OCI-M1 (cell line): ENCODE data around the gene CDA.

Source experiments
- DNase-seq: peaks from one replicate; lab custom pipeline; 2025; lab: John Stamatoyannopoulos, UW

CDA gene

DNA sequence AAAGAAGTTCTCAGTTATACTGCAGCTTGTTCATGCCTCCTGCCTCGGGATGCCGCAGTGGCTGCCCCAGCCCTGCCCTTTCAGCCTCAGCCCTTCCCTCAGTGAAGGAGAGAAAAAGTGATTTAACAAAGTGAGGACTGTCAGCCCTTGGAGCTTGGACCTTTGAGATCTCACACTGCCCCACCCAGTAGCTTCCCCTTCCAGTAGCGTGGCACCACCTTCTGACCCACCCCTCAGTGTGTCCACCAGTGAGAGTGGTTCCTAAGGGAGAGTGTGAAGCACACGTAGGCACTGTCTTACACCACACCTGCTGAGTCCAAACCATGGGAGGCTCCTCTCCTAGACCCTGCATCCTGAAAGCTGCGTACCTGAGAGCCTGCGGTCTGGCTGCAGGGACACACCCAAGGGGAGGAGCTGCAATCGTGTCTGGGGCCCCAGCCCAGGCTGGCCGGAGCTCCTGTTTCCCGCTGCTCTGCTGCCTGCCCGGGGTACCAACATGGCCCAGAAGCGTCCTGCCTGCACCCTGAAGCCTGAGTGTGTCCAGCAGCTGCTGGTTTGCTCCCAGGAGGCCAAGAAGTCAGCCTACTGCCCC lies at the start of gene CDA:
Gene CDA (plus strand): TSS at position 464 of the 592 bp plus-strand sequence. CDS start 33 bp downstream, at position 497.
- no peak for DNase-seq

DNA sequence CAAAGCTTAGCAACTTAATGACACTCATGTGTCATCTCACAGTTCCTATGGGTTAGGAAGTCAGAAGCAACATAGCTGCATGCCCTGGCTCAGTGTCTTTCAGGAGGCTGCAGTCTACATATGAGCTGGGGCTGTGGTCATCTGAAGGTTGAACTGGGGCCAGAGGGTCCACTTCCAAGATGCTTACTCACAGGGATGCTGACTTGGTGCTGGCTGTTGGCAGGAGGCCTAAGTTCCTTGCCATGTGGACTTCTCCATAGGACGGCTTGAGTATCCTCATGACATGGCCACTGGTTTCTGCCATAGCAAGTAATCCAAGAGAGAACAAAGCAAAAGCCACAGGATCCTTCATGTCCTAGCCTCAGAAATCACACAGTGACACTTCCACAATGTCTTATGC lies 48.6 kb upstream of the CDA start:
- DNase-seq, result no peak

DNA sequence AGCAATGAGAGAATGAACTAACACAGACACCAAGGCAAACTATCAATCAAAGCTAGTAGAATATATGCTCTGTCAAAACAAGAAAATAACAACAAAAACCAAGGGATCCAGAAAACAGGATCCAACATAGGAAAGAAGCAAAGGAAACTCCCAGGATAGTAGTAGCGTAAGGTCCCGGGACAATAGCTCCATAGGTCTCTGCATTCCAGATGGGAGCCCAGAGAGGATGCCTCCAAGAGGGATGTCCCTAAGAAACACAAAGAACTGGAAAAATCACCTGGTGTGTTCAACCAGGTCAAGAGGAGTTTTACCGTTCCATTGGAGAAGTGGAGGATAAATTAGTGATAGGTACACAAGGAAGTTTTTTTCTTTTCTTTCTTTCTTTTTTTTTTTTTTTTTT lies 42.3 kb upstream of the CDA start:
- no peak for DNase-seq

DNA sequence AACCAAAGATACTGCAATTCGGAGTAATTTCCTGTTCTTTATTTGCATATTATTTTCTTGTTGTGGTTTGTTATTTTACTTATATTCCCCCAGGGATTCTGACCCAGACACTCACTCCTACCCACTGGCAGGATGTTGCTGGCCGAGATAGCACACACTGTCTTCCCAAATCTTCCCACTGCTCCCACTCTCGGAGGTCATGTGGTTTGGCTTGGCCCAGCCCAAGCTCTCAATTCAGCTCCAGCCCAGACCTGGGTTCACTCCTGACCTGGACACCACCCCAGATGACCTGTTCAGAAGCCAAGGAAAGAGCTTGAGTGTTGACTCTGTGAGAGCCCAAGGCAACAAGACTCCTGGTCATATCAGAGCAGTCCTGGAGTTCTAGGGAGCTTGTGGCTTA lies 37.7 kb upstream of the CDA start:
- no peak for DNase-seq

DNA sequence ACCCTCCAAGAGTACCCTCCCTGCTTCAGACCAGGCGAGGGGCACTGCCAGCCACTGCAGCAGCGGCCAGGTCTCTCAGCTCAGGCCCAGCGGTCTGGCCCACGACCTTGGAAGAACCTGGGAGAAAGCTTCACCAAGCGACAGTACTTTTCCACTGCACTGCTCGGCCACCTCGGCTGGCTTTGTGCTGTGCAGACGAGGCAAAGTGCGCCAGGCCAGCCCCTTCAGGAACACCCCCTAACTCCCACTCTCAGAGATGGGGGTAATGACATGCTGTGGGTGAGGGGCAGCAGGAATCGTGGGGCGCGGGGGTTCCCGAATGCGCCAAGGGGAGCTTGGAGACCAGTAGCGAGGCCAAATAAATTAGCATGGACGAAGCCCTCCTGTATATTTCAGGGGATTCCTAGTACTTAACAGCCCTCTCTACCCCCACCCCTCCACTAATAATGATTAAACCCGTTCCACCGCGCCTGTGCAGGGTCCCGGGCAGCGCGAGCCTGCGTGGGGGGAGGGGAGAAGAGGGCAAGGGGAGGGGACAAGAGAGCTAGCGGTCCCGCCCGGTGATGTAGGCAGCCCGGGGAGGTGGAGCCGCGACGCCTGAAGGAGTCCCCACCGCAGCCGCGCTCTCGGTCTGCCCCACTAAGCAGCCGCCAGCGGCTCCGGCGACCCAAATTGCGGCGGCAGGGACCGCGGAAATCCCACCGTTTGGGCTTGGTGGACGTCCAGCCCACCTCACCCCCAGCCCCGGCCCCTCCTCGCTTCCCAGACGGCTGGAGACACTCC lies 36.8 kb upstream of the CDA start, which contains the start of gene FAM43B:
Gene FAM43B (plus strand): TSS at position 629 of the 783 bp plus-strand sequence. CDS start 401 bp downstream, outside the sequence.
- DNase-seq, result peak; percentile 19

GRCh38 chr1:20552728-20553445 lies 36.0 kb upstream of the CDA start:
- DNase-seq, result no peak

DNA sequence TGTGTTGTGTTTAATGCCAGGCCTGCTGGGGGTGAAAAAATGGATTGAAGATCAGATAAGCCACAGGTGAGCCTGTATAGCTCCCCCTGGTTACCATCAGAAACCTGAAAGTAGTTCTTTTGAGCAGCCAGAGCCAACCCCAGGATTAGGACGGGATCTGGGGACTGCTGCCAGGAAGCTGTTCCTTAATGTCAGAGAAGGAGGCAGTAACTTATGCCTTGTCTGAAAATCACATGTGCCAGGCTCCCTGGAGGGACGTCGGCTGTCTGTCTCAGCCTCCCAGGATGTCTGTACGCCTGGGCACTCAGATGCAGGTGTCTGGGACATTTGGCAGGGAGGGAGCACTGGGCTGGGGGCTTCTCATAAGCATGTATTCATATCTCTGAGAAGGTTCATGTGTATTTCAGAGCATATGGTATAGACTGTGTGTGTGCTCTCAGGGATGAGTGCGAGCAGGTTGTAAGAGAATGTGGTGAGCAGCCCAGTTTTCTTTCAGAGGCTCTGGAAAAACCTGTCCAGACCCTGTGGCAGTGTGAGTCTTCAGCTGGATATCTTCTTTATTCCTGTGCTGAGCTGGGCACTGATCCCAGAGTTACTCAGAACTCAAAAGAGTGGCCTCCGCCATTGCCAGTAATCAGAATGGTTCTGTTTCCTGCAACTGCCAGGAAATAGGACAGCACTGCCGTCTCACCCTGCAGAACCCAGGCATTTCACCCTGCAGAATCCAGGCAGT lies 33.7 kb upstream of the CDA start:
- DNase-seq, result no peak

GRCh38 chr1:20555758-20556120 lies 33.2 kb upstream of the CDA start:
- DNase-seq, result peak; percentile 3

- no peak for DNase-seq
Measured at GRCh38 chr1:20558191-20558590, 30.7 kb upstream of the CDA start.

DNA sequence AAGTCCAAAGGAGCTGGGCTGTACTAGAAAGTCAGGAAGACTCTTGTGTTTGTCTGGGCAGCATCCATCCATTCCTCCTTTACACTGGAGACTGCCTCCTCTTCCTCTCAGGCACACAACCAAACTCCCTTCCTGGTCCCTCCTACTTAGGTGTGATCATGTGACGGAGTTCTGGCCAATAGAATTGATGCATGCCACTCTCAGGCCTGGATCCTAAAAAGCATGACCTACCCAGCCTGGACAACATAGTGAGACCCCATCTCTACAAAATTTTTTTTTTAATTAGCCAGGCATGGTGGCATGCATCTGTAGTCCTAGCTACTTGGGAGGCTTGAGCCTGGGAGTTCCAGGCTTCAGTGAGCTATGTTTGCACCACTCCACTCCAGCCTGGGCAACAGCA lies 27.9 kb upstream of the CDA start:
- no peak for DNase-seq

GRCh38 chr1:20565234-20565633 lies 23.7 kb upstream of the CDA start:
- no peak for DNase-seq

- DNase-seq, result no peak
Measured at GRCh38 chr1:20569523-20570098, 19.3 kb upstream of the CDA start.

- no peak for DNase-seq
Measured at GRCh38 chr1:20571427-20571826, 17.5 kb upstream of the CDA start.

- no peak for DNase-seq
Measured at GRCh38 chr1:20573987-20574386, 14.9 kb upstream of the CDA start.

DNA sequence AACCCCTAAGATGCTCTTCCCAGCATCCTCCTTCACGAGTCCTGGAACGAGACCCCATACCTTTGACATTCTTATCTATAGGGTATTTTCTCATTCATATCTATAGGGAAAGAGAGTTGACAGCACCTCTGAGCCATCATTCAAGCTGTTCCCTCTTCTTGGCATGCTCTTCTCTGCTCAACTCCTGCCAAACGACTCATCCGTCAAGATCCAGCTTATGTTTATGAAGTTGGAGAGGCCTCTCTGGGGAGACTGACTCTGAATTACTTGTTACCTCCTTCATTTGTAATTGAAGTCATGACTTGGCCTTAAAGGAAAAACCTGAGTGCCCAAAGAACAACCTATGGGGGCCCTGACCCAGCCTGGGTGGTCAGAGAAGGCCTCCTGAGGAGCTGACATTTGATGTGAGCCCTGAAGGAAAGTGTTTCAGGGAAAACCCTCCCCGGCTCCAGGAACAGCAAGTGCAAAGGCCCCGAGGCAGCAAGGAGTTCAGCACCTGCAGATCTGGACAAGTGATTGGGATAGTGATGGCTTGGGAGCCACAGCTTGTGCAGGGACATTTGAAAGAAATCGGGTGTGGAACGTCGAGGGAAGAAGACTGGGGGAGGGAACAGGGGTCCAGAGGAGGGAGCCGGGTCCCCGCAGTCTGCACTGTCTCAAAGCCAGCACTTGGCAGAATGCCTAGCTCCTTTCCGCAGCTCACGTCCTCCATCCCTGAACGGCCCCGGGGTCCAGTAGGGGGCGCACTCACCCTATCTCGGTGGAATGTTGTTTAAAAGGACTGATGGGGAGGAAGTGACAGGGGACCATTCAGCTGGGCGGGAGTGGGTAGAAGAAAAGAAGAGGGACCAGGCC lies 14.0 kb upstream of the CDA start:
- DNase-seq, result peak; percentile 81

- DNase-seq, result no peak
Measured at GRCh38 chr1:20575541-20576336, 13.2 kb upstream of the CDA start.

- DNase-seq, result no peak
Measured at GRCh38 chr1:20578062-20578461, 10.8 kb upstream of the CDA start.

- DNase-seq, result no peak
Measured at GRCh38 chr1:20578721-20579395, 10.0 kb upstream of the CDA start.

- DNase-seq, result no peak
Measured at GRCh38 chr1:20584890-20585289, 4.0 kb upstream of the CDA start.
